Activated T-cell treated with anti-CD3 and anti-CD28 coated beads for 48 hours (primary cell): ENCODE data around the gene TRPM1.
A peak's percentile ranks its signal among the peaks of the same experiment; 100 is the strongest.

Experiments
- DNase-seq: peaks from one replicate; pipeline ENCODE4 v3.0.0-alpha.2; 2020; ENCODE audit warnings: low read depth

The TRPM1 gene

GRCh38 chr15:31016446-31016915 lies 85.0 kb downstream of the TRPM1 start:
- no peak for DNase-seq

- DNase-seq, result no peak
These were observed 87.0 kb downstream of the TRPM1 start for GRCh38 chr15:31014608-31014925.

GRCh38 chr15:31013863-31014607 lies 87.5 kb downstream of the TRPM1 start:
- DNase-seq, result no peak

GRCh38 chr15:31012455-31012854 lies 89.1 kb downstream of the TRPM1 start:
- no peak for DNase-seq

- no peak for DNase-seq
These were observed 91.5 kb downstream of the TRPM1 start for GRCh38 chr15:31010036-31010435.

- DNase-seq, result no peak
These were observed 95.9 kb downstream of the TRPM1 start for GRCh38 chr15:31005660-31006059.

GRCh38 chr15:31004220-31004733 lies 97.2 kb downstream of the TRPM1 start:
- no peak for DNase-seq

- DNase-seq, result no peak
These were observed 99.8 kb downstream of the TRPM1 start for GRCh38 chr15:31001702-31002101.

- DNase-seq, result no peak
These were observed 101.8 kb downstream of the TRPM1 start for GRCh38 chr15:30999729-31000128.

- DNase-seq, result no peak
These were observed 104.3 kb downstream of the TRPM1 start for GRCh38 chr15:30997270-30997669.

GRCh38 chr15:30992249-30992864 lies 109.2 kb downstream of the TRPM1 start:
- DNase-seq, result no peak

GRCh38 chr15:30991255-30992235 lies 110.0 kb downstream of the TRPM1 start, which contains the start of gene MTMR10:
Gene MTMR10 (minus strand): TSS chr15:30991628. CDS start chr15:30991506, 122 bp downstream.
- DNase-seq, result peak; percentile 76

GRCh38 chr15:30990446-30991254 lies 110.9 kb downstream of the TRPM1 start:
- no peak for DNase-seq

- DNase-seq, result no peak
These were observed 111.5 kb downstream of the TRPM1 start for GRCh38 chr15:30990036-30990435.

- DNase-seq, result no peak
These were observed 116.4 kb downstream of the TRPM1 start for GRCh38 chr15:30985081-30985531.

GRCh38 chr15:30984542-30984941 lies 117.0 kb downstream of the TRPM1 start:
- no peak for DNase-seq

GRCh38 chr15:30984118-30984517 lies 117.4 kb downstream of the TRPM1 start:
- DNase-seq, result no peak

- DNase-seq, result no peak
These were observed 122.1 kb downstream of the TRPM1 start for GRCh38 chr15:30979457-30979856.

GRCh38 chr15:30978328-30978727 lies 123.2 kb downstream of the TRPM1 start:
- no peak for DNase-seq

- no peak for DNase-seq
These were observed 127.4 kb downstream of the TRPM1 start for GRCh38 chr15:30974112-30974511.

GRCh38 chr15:30973379-30973778 lies 128.1 kb downstream of the TRPM1 start:
- no peak for DNase-seq
